Thymus (tissue), 2 donors: ENCODE results near the gene HAPSTR1. TPM values are rescaled to one million over a fixed set of nuclear protein-coding genes. Genes with fewer than 3 reads are reported as not detected.

ENCODE experiments used
- polyA plus RNA-seq: library from polyadenylated mRNA; stranded (reverse); fragments of 200-250 nt; gene quantifications from one replicate; pipeline ENCODE4 v1.2.3, GENCODE V29; 2013
- total RNA-seq: library from RNA; stranded (reverse); fragments of 120-200 nt; gene quantifications from one replicate; pipeline ENCODE4 v1.2.4, GENCODE V29; 2013
- donor health status: healthy.

Gene HAPSTR1
- total and polyA plus RNA-seq, 2 donors, result 20.8 to 33.7 TPM

Other genes starting within 250 kb of the HAPSTR1 start
- gene CARHSP1, start 222.6 kb upstream of the HAPSTR1 start, total RNA-seq, result 86.7 TPM
- 100 TPM for gene CARHSP1, start 222.6 kb upstream of the HAPSTR1 start, polyA plus RNA-seq
- gene LITAFD, start 209.3 kb upstream of the HAPSTR1 start, total RNA-seq, result not detected
- gene LITAFD, start 209.3 kb upstream of the HAPSTR1 start, polyA plus RNA-seq, result not detected
- gene USP7, start 127.7 kb upstream of the HAPSTR1 start, total RNA-seq, result 75.1 TPM
- gene USP7, start 127.7 kb upstream of the HAPSTR1 start, polyA plus RNA-seq, result 58.3 TPM